Glutamatergic neuron (in vitro differentiated cells): ENCODE results near the gene CDKN1C. TPM values are rescaled to one million over a fixed set of nuclear protein-coding genes. Genes with fewer than 3 reads are reported as not detected.
A peak's percentile ranks its signal among the peaks of the same experiment; 100 is the strongest.

Experiments used
- DNase-seq: peaks from one replicate; pipeline ENCODE4 v3.0.0; 2022
- H3K27ac Mint-ChIP-seq: one replicate; pipeline ENCODE4 v1.8.0; 2020; ENCODE audit warnings: mild to moderate bottlenecking, mixed read lengths, inconsistent platforms; ENCODE audit not compliant: unreplicated experiment
- H3K27me3 Mint-ChIP-seq: one replicate; pipeline ENCODE4 v1.8.0; 2020; ENCODE audit warnings: mild to moderate bottlenecking, moderate library complexity, mixed read lengths, inconsistent platforms; ENCODE audit not compliant: unreplicated experiment
- H3K36me3 Mint-ChIP-seq: one replicate; pipeline ENCODE4 v1.8.0; 2020; ENCODE audit warnings: mild to moderate bottlenecking, mixed read lengths, inconsistent platforms; ENCODE audit not compliant: unreplicated experiment
- H3K4me1 Mint-ChIP-seq: one replicate; pipeline ENCODE4 v1.8.0; 2020; ENCODE audit warnings: mild to moderate bottlenecking, low read depth, mixed read lengths, inconsistent platforms; ENCODE audit not compliant: unreplicated experiment
- H3K4me3 Mint-ChIP-seq: one replicate; pipeline ENCODE4 v1.8.0; 2020; ENCODE audit warnings: mild to moderate bottlenecking, mixed read lengths, inconsistent platforms; ENCODE audit not compliant: unreplicated experiment
- H3K9me3 Mint-ChIP-seq: one replicate; pipeline ENCODE4 v1.8.0; 2020; ENCODE audit warnings: mild to moderate bottlenecking, moderate library complexity, mixed read lengths, inconsistent platforms; ENCODE audit not compliant: unreplicated experiment
- CTCF ChIP-seq: fragments of 200-600 bp; sonication (generic); IDR thresholded peaks from one replicate; pipeline ENCODE4 v1.5.0; 2021; ENCODE audit not compliant: partially characterized antibody, unreplicated experiment
- total RNA-seq: library from RNA; stranded (reverse); fragmentation: NEBNext Ultra II Directional; extraction: Animal tissue kit (Norgen Biotek cat#: 25700); gene quantifications from one replicate; pipeline ENCODE4 v1.2.1, GENCODE V29; 2021; ENCODE audit not compliant: unreplicated experiment

CDKN1C gene
- total RNA-seq, 1 donor from 2014 or later: 391 TPM

- Mint-ChIP-seq H3K4me3 (no peak overlapping the region), H3K9me3 (peaks cover 21% of the 10 kb centered on the region), H3K36me3 (no peaks in the 10 kb centered on the region), H3K4me1 (peaks cover 15% of the 10 kb centered on the region), H3K27ac (peak overlapping the region; percentile 91), H3K27me3 (peaks cover 15% of the 10 kb centered on the region)
- DNase-seq: no peak
- no peak for TF ChIP-seq CTCF
These were observed 1.4 kb upstream of the CDKN1C start for GRCh38 chr11:2886936-2887335.

DNA sequence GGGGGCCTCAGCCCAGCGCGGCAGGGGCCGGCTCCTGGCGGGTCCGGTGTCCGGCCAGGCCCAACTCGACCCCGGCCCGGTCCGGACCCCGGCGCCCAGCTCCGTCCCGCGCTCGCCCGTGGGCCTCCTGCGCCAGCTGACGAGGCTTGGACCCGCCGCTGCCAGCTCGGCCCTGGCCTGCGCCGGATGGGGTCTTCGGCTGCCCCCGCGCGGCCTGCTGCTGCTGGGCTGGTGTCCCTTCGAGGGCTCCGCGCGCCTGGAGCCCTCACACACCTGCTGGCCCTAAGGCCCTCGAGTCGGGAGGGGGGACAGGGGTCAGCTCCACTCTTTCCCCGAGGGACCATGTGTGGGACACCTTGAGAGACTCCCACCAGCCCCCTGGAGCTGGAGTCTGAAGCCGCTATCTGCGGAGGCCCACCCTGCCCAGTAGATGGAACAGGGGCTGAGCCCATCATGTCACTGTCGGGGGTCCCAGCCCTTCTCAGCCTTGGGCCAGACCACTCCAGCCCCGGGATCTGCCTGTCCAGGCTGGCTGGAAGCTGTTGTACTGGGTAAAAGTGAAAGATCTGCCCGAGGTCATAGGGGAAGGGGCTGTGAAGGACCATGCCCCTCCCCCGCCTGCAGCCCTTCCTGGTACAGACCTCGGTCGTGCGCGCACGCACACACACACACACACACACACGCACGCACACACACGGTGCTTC is 768 bp upstream of the CDKN1C start:
- peak overlapping the region; percentile 91 for H3K27ac Mint-ChIP-seq
- peak; percentile 75 for DNase-seq

GRCh38 chr11:2885017-2885677 is 428 bp downstream of the CDKN1C start:
- peak overlapping the region; percentile 94 for H3K27ac Mint-ChIP-seq
- DNase-seq: peak; percentile 69
- peaks cover 19% of the 10 kb centered on the region for H3K27me3 Mint-ChIP-seq

More for the DNA sequence above, 768 bp upstream of the CDKN1C start:
- Mint-ChIP-seq H3K27me3 (peaks cover 16% of the 10 kb centered on the region), H3K4me1 (peaks cover 16% of the 10 kb centered on the region), H3K36me3 (no peaks in the 10 kb centered on the region), H3K4me3 (peak overlapping the region; percentile 56), H3K9me3 (peaks cover 21% of the 10 kb centered on the region)
- no peak for TF ChIP-seq CTCF

DNA sequence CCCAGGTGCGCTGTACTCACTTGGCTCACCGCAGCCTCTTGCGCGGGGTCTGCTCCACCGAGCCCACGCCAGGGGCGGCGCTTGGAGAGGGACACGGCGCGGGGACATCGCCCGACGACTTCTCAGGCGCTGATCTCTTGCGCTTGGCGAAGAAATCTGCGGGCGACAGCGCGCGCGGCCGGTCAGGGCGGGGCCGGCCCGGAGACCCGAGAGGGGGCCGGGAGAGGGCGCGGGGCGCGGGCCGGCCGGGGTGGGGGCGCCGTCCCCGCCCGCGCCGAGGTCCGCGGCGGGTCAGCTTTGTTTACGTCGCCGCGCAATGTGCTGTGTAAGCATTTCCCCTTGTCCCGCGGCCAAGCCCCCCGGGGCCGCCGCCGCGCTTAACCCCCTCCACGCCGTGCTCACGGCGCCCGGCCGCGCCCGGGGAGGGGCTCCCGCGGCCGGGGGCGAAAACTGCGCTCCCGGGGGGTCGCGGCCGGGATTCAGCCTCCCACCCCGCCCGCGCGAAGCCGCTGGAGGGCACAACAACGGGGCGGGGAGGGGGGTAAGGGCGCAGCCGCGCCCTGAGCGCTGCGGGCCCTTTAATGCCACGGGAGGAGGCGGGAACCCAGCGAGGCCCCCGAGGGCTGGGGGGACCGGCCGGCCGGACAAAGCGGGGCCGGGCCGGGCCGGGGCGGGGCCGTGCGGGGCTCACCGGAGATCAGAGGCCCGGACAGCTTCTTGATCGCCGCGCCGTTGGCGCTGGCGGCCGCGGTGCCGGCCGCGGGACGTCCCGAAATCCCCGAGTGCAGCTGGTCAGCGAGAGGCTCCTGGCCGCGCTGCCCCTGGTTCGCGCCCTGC is 1.4 kb downstream of the CDKN1C start:
- Mint-ChIP-seq H3K27ac (peak overlapping the region; percentile 86), H3K4me1 (peaks cover 19% of the 10 kb centered on the region), H3K36me3 (no peaks in the 10 kb centered on the region), H3K4me3 (peak overlapping the region; percentile 86), H3K27me3 (peaks cover 16% of the 10 kb centered on the region), H3K9me3 (peaks cover 24% of the 10 kb centered on the region)
- peak; percentile 53 for DNase-seq
- no peak for TF ChIP-seq CTCF

More at GRCh38 chr11:2885017-2885677, 428 bp downstream of the CDKN1C start:
- Mint-ChIP-seq H3K4me3 (peak overlapping the region; percentile 98), H3K4me1 (peaks cover 19% of the 10 kb centered on the region), H3K9me3 (peaks cover 21% of the 10 kb centered on the region), H3K36me3 (no peaks in the 10 kb centered on the region)
- no peak for TF ChIP-seq CTCF
